Measurements from ENCODE around the gene OSBP2.

GRCh38 chr22:30859714-30860095 is 165.0 kb downstream of the OSBP2 start:
- TF ChIP-seq, protein P1, sequence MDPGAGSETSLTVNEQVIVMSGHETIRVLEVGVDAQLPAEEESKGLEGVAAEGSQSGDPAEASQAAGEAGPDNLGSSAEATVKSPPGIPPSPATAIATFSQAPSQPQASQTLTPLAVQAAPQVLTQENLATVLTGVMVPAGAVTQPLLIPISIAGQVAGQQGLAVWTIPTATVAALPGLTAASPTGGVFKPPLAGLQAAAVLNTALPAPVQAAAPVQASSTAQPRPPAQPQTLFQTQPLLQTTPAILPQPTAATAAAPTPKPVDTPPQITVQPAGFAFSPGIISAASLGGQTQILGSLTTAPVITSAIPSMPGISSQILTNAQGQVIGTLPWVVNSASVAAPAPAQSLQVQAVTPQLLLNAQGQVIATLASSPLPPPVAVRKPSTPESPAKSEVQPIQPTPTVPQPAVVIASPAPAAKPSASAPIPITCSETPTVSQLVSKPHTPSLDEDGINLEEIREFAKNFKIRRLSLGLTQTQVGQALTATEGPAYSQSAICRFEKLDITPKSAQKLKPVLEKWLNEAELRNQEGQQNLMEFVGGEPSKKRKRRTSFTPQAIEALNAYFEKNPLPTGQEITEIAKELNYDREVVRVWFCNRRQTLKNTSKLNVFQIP (CRISPR knock-in tag; IDR thresholded peaks at IDR 0.05; ENCODE audit: borderline replicate concordance, low read depth) = no peak
- TF ChIP-seq, protein P2, sequence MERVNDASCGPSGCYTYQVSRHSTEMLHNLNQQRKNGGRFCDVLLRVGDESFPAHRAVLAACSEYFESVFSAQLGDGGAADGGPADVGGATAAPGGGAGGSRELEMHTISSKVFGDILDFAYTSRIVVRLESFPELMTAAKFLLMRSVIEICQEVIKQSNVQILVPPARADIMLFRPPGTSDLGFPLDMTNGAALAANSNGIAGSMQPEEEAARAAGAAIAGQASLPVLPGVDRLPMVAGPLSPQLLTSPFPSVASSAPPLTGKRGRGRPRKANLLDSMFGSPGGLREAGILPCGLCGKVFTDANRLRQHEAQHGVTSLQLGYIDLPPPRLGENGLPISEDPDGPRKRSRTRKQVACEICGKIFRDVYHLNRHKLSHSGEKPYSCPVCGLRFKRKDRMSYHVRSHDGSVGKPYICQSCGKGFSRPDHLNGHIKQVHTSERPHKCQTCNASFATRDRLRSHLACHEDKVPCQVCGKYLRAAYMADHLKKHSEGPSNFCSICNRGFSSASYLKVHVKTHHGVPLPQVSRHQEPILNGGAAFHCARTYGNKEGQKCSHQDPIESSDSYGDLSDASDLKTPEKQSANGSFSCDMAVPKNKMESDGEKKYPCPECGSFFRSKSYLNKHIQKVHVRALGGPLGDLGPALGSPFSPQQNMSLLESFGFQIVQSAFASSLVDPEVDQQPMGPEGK (CRISPR knock-in tag; IDR thresholded peaks at IDR 0.05; ENCODE audit: borderline replicate concordance) = no peak
- no peak for TF ChIP-seq TCF4 (CRISPR knock-in tag; IDR thresholded peaks at IDR 0.05; ENCODE audit: borderline replicate concordance)

Measured in SK-N-SH treated with all-trans-retinoic acid at 6 μM for 48 hours (cell line).